Memory B cell (primary cell): ENCODE measurements around the gene ZNF628.
A peak's percentile ranks its signal among the peaks of the same experiment; 100 is the strongest.

Experiments
- ATAC-seq: fragments of 150-1000 bp; cut with Tn5 transposase; 2 replicates; pipeline ENCODE4 v1.10.0; 2021; ENCODE audit warnings: low read depth, mild to moderate bottlenecking, moderate library complexity
- DNase-seq, 2 donors: peaks; one replicate each; pipeline ENCODE4 v3.0.0; 2022; ENCODE audit warnings: low spot score in 2 of 2
- H3K27ac Mint-ChIP-seq: one replicate; pipeline ENCODE4 v1.8.0; 2022; ENCODE audit warnings: mild to moderate bottlenecking, moderate library complexity, mixed read lengths
- H3K27me3 Mint-ChIP-seq: one replicate; pipeline ENCODE4 v1.8.0; 2022; ENCODE audit warnings: mixed read lengths
- H3K36me3 Mint-ChIP-seq: one replicate; pipeline ENCODE4 v1.8.0; 2022; ENCODE audit warnings: mild to moderate bottlenecking, mixed read lengths
- H3K4me1 Mint-ChIP-seq: one replicate; pipeline ENCODE4 v1.8.0; 2022; ENCODE audit warnings: mixed read lengths
- H3K4me3 Mint-ChIP-seq: one replicate; pipeline ENCODE4 v1.8.0; 2022; ENCODE audit warnings: mild to moderate bottlenecking, moderate library complexity, mixed read lengths
- H3K9me3 Mint-ChIP-seq: one replicate; pipeline ENCODE4 v1.8.0; 2022; ENCODE audit warnings: mixed read lengths

Gene ZNF628

GRCh38 chr19:55476100-55476775 is at the start of gene ZNF628:
Gene ZNF628 (plus strand): TSS chr19:55476617. CDS start chr19:55479911, 3,294 bp downstream.
- Mint-ChIP-seq H3K4me3 (peak within 1 kb of the TSS; percentile 89), H3K4me1 (peaks cover 21% of the 10 kb centered on the region), H3K27ac (peak within 1 kb of the TSS; percentile 92)

GRCh38 chr19:55431183-55431582 is 45.2 kb upstream of the ZNF628 start:
- Mint-ChIP-seq H3K36me3 (peaks cover 2% of the 10 kb centered on the region), H3K27ac (no peak overlapping the region), H3K4me1 (no peaks in the 10 kb centered on the region), H3K9me3 (no peaks in the 10 kb centered on the region), H3K27me3 (peaks cover 30% of the 10 kb centered on the region), H3K4me3 (no peak overlapping the region)
- DNase-seq, result no peak
- ATAC-seq, result no peak

More at GRCh38 chr19:55476100-55476775, at the start of gene ZNF628:
- H3K36me3 Mint-ChIP-seq, result peaks cover 12% of the 10 kb centered on the region
- H3K9me3 Mint-ChIP-seq, result no peaks in the 10 kb centered on the region
- no peaks in the 10 kb centered on the region for H3K27me3 Mint-ChIP-seq
- peak; percentile 93 to 96 for DNase-seq
- ATAC-seq, result peak; percentile 91

GRCh38 chr19:55432241-55432959 is 44.0 kb upstream of the ZNF628 start:
- Mint-ChIP-seq H3K27me3 (peaks cover 32% of the 10 kb centered on the region), H3K27ac (no peak overlapping the region)

GRCh38 chr19:55433292-55433691 is 43.1 kb upstream of the ZNF628 start:
- Mint-ChIP-seq H3K27me3 (peaks cover 34% of the 10 kb centered on the region), H3K36me3 (peaks cover 2% of the 10 kb centered on the region), H3K4me1 (peaks cover 2% of the 10 kb centered on the region), H3K4me3 (no peak overlapping the region), H3K27ac (no peak overlapping the region), H3K9me3 (no peaks in the 10 kb centered on the region)
- ATAC-seq (no peak), DNase-seq (no peak)

More at GRCh38 chr19:55432241-55432959, 44.0 kb upstream of the ZNF628 start:
- ATAC-seq (no peak), DNase-seq (no peak)
- Mint-ChIP-seq H3K4me3 (no peak overlapping the region), H3K9me3 (no peaks in the 10 kb centered on the region), H3K36me3 (peaks cover 2% of the 10 kb centered on the region), H3K4me1 (peaks cover under 1% of the 10 kb centered on the region)

- ATAC-seq, result no peak
- Mint-ChIP-seq H3K9me3 (peaks cover 3% of the 10 kb centered on the region), H3K36me3 (peaks cover 3% of the 10 kb centered on the region), H3K27me3 (peaks cover 36% of the 10 kb centered on the region), H3K4me3 (no peak overlapping the region), H3K4me1 (peaks cover 2% of the 10 kb centered on the region), H3K27ac (no peak overlapping the region)
- DNase-seq, result no peak
Measured at GRCh38 chr19:55434356-55434919, 42.0 kb upstream of the ZNF628 start.

GRCh38 chr19:55435020-55435419 is 41.4 kb upstream of the ZNF628 start:
- H3K9me3 Mint-ChIP-seq, result peaks cover 3% of the 10 kb centered on the region
- no peak overlapping the region for H3K4me3 Mint-ChIP-seq
- DNase-seq, result no peak
- ATAC-seq, result no peak
- no peak overlapping the region for H3K27ac Mint-ChIP-seq
- peaks cover 3% of the 10 kb centered on the region for H3K36me3 Mint-ChIP-seq
- H3K4me1 Mint-ChIP-seq, result peaks cover 7% of the 10 kb centered on the region
- H3K27me3 Mint-ChIP-seq, result peaks cover 39% of the 10 kb centered on the region

- H3K9me3 Mint-ChIP-seq, result peaks cover 3% of the 10 kb centered on the region
- H3K4me3 Mint-ChIP-seq, result no peak overlapping the region
- ATAC-seq (no peak), DNase-seq (no peak)
- H3K36me3 Mint-ChIP-seq, result peaks cover 6% of the 10 kb centered on the region
- peaks cover 34% of the 10 kb centered on the region for H3K27me3 Mint-ChIP-seq
- H3K4me1 Mint-ChIP-seq, result peaks cover 16% of the 10 kb centered on the region
- no peak overlapping the region for H3K27ac Mint-ChIP-seq
Measured at GRCh38 chr19:55436847-55437246, 39.6 kb upstream of the ZNF628 start.

GRCh38 chr19:55437410-55437809 is 39.0 kb upstream of the ZNF628 start:
- ATAC-seq (no peak), DNase-seq (no peak)
- Mint-ChIP-seq H3K9me3 (peaks cover 3% of the 10 kb centered on the region), H3K4me1 (peaks cover 16% of the 10 kb centered on the region), H3K36me3 (peaks cover 6% of the 10 kb centered on the region), H3K27ac (no peak overlapping the region), H3K4me3 (no peak overlapping the region), H3K27me3 (peaks cover 30% of the 10 kb centered on the region)

- Mint-ChIP-seq H3K36me3 (peaks cover 6% of the 10 kb centered on the region), H3K4me3 (no peak overlapping the region)
Measured at GRCh38 chr19:55439052-55439451, 37.4 kb upstream of the ZNF628 start.

GRCh38 chr19:55440411-55441105 is 35.9 kb upstream of the ZNF628 start:
- H3K4me1 Mint-ChIP-seq, result peaks cover 22% of the 10 kb centered on the region
- ATAC-seq (no peak), DNase-seq (peak in 1 of 2 donors; percentile 16)
- peaks cover 44% of the 10 kb centered on the region for H3K27me3 Mint-ChIP-seq
- peaks cover 6% of the 10 kb centered on the region for H3K36me3 Mint-ChIP-seq
- H3K4me3 Mint-ChIP-seq, result no peak overlapping the region
- peaks cover 3% of the 10 kb centered on the region for H3K9me3 Mint-ChIP-seq
- no peak overlapping the region for H3K27ac Mint-ChIP-seq

More at GRCh38 chr19:55439052-55439451, 37.4 kb upstream of the ZNF628 start:
- Mint-ChIP-seq H3K9me3 (peaks cover 3% of the 10 kb centered on the region), H3K27ac (no peak overlapping the region), H3K27me3 (peaks cover 38% of the 10 kb centered on the region), H3K4me1 (peaks cover 22% of the 10 kb centered on the region)
- no peak for DNase-seq
- no peak for ATAC-seq

GRCh38 chr19:55441319-55441691 is 35.1 kb upstream of the ZNF628 start:
- peak; percentile 61 for ATAC-seq
- peaks cover 6% of the 10 kb centered on the region for H3K36me3 Mint-ChIP-seq
- peak overlapping the region; percentile 21 for H3K4me3 Mint-ChIP-seq
- peaks cover 3% of the 10 kb centered on the region for H3K9me3 Mint-ChIP-seq
- peak overlapping the region; percentile 19 for H3K27ac Mint-ChIP-seq
- H3K4me1 Mint-ChIP-seq, result peaks cover 22% of the 10 kb centered on the region
- peak; percentile 32 to 39 for DNase-seq
- H3K27me3 Mint-ChIP-seq, result peaks cover 46% of the 10 kb centered on the region

GRCh38 chr19:55441692-55442321 is 34.6 kb upstream of the ZNF628 start:
- peak; percentile 35 for ATAC-seq

GRCh38 chr19:55442372-55442961 is 34.0 kb upstream of the ZNF628 start:
- ATAC-seq, result peak; percentile 58
- H3K36me3 Mint-ChIP-seq, result peaks cover 6% of the 10 kb centered on the region
- peaks cover 20% of the 10 kb centered on the region for H3K4me1 Mint-ChIP-seq
- H3K27me3 Mint-ChIP-seq, result peaks cover 40% of the 10 kb centered on the region
- no peak overlapping the region for H3K4me3 Mint-ChIP-seq
- peak in 1 of 2 donors; percentile 33 for DNase-seq
- H3K9me3 Mint-ChIP-seq, result peaks cover 3% of the 10 kb centered on the region
- no peak overlapping the region for H3K27ac Mint-ChIP-seq

More at GRCh38 chr19:55441692-55442321, 34.6 kb upstream of the ZNF628 start:
- Mint-ChIP-seq H3K4me3 (peak overlapping the region; percentile 21), H3K27me3 (peaks cover 42% of the 10 kb centered on the region), H3K4me1 (peaks cover 22% of the 10 kb centered on the region), H3K27ac (peak overlapping the region; percentile 19), H3K36me3 (peaks cover 6% of the 10 kb centered on the region), H3K9me3 (peaks cover 3% of the 10 kb centered on the region)
- peak in 1 of 2 donors; percentile 22 for DNase-seq
